Measurements from ENCODE around the gene SDR42E2.

GRCh38 chr16:22214889-22215288 is 52.6 kb downstream of the SDR42E2 start:
- TF ChIP-seq CTCF (IDR thresholded peaks at IDR 0.05; ENCODE audit: insufficient read depth, low read length, poor library complexity, severe bottlenecking) (no peak), EZH2phosphoT487 (conservative IDR thresholded peaks at IDR 0.05; ENCODE audit: low read length) (no peak)

Measured in SU-DHL-6 (cell line).